DND-41 (cell line): ENCODE data around the gene TRIM3.
"Not testable (repeated sequence)": the region's sequence is repeated elsewhere in the genome, so short reads cannot be mapped to it uniquely, and the experiment has no call there.

Source experiments
- ATAC-seq: fragments of 200-7000 bp; cut with Tn5 transposase; 3 replicates; pipeline ENCODE4 v1.9.1; 2021; ENCODE audit warnings: low read depth; ENCODE audit not compliant: insufficient read depth
- DNase-seq: peaks from one replicate; pipeline ENCODE4 v3.0.0-alpha.2; 2020
- H2AFZ ChIP-seq: 2 replicates; pipeline ENCODE4 v1.6.0; 2012; ENCODE audit warnings: low read depth, low read length
- H3K27ac ChIP-seq: 2 replicates; pipeline ENCODE4 v1.5.1; 2012; ENCODE audit warnings: low read length, inconsistent platforms
- H3K27me3 ChIP-seq: fragments of 200-600 bp; sonication (generic); 2 replicates; pipeline ENCODE4 v1.6.0; 2012; ENCODE audit warnings: low read length, mild to moderate bottlenecking, inconsistent platforms; ENCODE audit not compliant: insufficient read depth, poor library complexity
- H3K36me3 ChIP-seq: 2 replicates; pipeline ENCODE4 v1.5.1; 2012; ENCODE audit warnings: low read length, inconsistent platforms; ENCODE audit not compliant: insufficient read depth
- H3K4me1 ChIP-seq: 2 replicates; pipeline ENCODE4 v1.5.1; 2012; ENCODE audit warnings: mild to moderate bottlenecking, low read length; ENCODE audit not compliant: insufficient read depth
- H3K4me2 ChIP-seq: 2 replicates; pipeline ENCODE4 v1.6.0; 2012; ENCODE audit warnings: mild to moderate bottlenecking, moderate library complexity, low read length, inconsistent platforms; ENCODE audit not compliant: insufficient read depth
- H3K4me3 ChIP-seq, 2 experiments: fragments of 200-600 bp in 1 of 2; shearing (Covaris generic) in 1 of 2; 2 replicates each; pipeline ENCODE4 v1.5.1; 2012 to 2016; ENCODE audit warnings: inconsistent platforms in 2 of 2, low read length in 2 of 2, mild to moderate bottlenecking in 2 of 2, low read depth in 1 of 2, moderate library complexity in 1 of 2
- H3K79me2 ChIP-seq: 2 replicates; pipeline ENCODE4 v1.6.0; 2012; ENCODE audit warnings: low read length, inconsistent platforms; ENCODE audit not compliant: insufficient read depth
- H3K9ac ChIP-seq: 2 replicates; pipeline ENCODE4 v1.6.0; 2012; ENCODE audit warnings: low read depth, mild to moderate bottlenecking, inconsistent platforms, low read length, moderate library complexity
- H3K9me3 ChIP-seq: 2 replicates; pipeline ENCODE4 v1.5.1; 2012; ENCODE audit warnings: low read length, moderate library complexity, mild to moderate bottlenecking, inconsistent platforms; ENCODE audit not compliant: insufficient read depth, severe bottlenecking
- H4K20me1 ChIP-seq: 2 replicates; pipeline ENCODE4 v1.6.0; 2012; ENCODE audit warnings: low read length; ENCODE audit not compliant: insufficient read depth
- EZH2 ChIP-seq: IDR thresholded peaks from 3 replicates; pipeline ENCODE4 v1.6.1; 2012; ENCODE audit warnings: borderline replicate concordance, low read depth, mild to moderate bottlenecking, moderate library complexity, low read length, inconsistent platforms; ENCODE audit not compliant: severe bottlenecking
- TF ChIP-seq, protein P1 (sequence below): IDR thresholded peaks from 2 replicates; pipeline ENCODE4 v1.5.1; 2012; ENCODE audit warnings: borderline replicate concordance, low read length, moderate library complexity, mild to moderate bottlenecking; ENCODE audit not compliant: poor library complexity, severe bottlenecking; ENCODE audit errors: extremely low read depth

Gene TRIM3

DNA sequence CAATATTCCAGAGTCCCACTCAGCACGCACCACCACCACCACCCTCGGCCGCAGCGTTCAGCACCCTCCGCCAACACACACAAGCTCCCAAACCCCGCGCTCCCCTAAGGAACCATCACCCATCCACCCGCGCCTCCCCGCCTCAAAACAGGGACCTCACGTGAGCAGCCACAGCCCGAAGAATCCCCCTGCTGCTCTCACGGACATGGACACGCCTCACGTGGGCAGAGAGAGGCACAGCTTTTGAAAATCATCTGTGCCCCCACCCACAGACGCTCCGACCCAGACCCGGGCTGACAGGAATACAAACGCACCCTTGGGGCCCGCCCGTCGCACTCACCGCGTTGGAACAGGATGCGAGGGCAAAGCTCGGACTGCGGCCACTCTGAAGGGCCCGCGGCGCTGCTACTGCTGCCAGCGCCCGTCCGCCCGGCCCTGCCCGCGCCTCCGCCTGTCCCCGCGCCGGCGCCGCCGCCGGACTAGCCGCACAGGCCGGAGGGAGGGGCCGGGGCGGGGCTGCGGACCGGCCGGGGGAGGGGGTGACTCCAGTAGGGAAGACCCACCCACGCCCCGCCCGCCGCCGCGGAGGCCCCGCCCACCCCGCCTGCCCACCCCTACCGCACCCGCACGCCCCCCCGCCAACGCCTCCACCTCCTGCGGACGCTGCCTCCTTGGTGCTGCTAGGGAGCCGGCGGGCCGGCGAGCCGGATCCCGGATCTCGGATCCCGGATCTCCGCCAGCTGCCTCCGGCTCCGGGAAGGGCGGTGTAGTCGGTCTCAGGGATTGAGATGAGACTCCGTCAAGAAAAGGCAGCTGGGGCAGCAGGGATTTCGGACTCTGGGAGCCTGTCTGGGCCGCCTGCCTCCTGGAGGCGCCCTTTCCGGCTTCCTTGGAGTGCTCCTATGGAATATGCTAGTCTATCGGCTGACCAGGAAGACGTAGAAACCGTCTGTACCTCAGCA is at the start of gene TRIM3:
Gene TRIM3, minus strand, starts transcription at position 491 of the 962 bp plus-strand sequence. CDS start 8,246 bp downstream, outside the sequence.
- H4K20me1 ChIP-seq: peaks cover 5% of the 10 kb centered on the region; the same call in 1 of the 2 replicates
- H3K9me3 ChIP-seq: no peaks in the 10 kb centered on the region
- H3K4me2 ChIP-seq: peak within 1 kb of the TSS; percentile 98
- peak within 1 kb of the TSS; percentile 62 to 92 for H3K4me3 ChIP-seq
- H2AFZ ChIP-seq: peak within 1 kb of the TSS; percentile 99
- H3K9ac ChIP-seq: peak within 1 kb of the TSS; percentile 74
- no peaks in the 10 kb centered on the region for H3K79me2 ChIP-seq
- DNase-seq: peak; percentile 78
- peaks cover 22% of the 10 kb centered on the region for H3K36me3 ChIP-seq
- H3K4me1 ChIP-seq: peaks cover 26% of the 10 kb centered on the region
- peak within 1 kb of the TSS; percentile 65 for H3K27ac ChIP-seq
- peak; percentile 73 for ATAC-seq
- TF ChIP-seq, protein P1, sequence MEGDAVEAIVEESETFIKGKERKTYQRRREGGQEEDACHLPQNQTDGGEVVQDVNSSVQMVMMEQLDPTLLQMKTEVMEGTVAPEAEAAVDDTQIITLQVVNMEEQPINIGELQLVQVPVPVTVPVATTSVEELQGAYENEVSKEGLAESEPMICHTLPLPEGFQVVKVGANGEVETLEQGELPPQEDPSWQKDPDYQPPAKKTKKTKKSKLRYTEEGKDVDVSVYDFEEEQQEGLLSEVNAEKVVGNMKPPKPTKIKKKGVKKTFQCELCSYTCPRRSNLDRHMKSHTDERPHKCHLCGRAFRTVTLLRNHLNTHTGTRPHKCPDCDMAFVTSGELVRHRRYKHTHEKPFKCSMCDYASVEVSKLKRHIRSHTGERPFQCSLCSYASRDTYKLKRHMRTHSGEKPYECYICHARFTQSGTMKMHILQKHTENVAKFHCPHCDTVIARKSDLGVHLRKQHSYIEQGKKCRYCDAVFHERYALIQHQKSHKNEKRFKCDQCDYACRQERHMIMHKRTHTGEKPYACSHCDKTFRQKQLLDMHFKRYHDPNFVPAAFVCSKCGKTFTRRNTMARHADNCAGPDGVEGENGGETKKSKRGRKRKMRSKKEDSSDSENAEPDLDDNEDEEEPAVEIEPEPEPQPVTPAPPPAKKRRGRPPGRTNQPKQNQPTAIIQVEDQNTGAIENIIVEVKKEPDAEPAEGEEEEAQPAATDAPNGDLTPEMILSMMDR: no peak
- TF ChIP-seq EZH2: no peak
- no peaks in the 10 kb centered on the region for H3K27me3 ChIP-seq

DNA sequence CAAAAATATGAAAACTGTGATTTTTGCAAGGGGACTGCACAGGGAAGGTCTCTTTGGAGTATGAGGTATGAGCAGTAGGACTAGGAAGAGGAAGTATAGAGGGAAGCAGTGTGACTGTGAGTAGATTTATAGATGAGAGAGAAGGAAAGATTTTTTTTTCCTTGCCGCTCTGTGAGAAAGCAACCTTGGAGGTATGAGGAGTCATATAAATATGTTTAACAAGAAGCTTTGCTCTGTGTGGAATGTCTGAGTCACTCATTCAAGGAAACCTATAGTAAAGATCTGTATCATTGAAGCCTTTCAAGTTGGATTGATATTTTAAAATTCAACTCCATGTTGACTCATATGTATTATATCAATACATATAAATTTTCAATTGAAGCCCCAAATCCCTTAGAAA is 49.5 kb upstream of the TRIM3 start:
- no peaks in the 10 kb centered on the region for H3K27me3 ChIP-seq
- no peaks in the 10 kb centered on the region for H3K79me2 ChIP-seq
- peaks cover 3% of the 10 kb centered on the region; the same call in 1 of the 2 replicates for H3K36me3 ChIP-seq
- H3K9me3 ChIP-seq: no peaks in the 10 kb centered on the region
- no peak overlapping the region for H2AFZ ChIP-seq
- H3K4me1 ChIP-seq: no peaks in the 10 kb centered on the region
- no peaks in the 10 kb centered on the region for H4K20me1 ChIP-seq
- no peak overlapping the region for H3K27ac ChIP-seq
- DNase-seq (no peak), ATAC-seq (no peak)
- TF ChIP-seq EZH2: no peak
- TF ChIP-seq, protein P1: no peak
- no peak overlapping the region for H3K4me3 ChIP-seq
- no peak overlapping the region for H3K4me2 ChIP-seq
- H3K9ac ChIP-seq: no peak overlapping the region

DNA sequence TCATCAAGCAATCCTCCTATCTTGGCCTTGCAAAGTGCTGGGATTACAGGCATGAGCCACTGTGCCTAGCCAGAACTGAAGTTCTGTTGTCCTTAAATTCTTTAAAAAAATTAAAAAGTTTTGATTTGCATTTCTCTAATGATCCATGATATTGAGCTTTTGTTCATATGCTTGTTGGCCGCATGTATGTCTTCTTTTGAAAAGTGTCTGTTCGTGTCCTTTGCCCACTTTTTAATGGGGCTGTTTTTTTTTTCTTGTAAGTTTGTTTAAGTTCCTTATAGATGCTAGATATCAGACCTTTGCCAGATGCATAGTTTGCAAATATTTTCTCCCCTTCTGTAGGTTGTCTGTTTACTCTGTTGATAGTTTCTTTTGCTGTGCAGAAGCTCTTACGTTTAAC is 48.2 kb upstream of the TRIM3 start:
- H3K4me3 ChIP-seq, H4K20me1 ChIP-seq: not testable (repeated sequence)

DNA sequence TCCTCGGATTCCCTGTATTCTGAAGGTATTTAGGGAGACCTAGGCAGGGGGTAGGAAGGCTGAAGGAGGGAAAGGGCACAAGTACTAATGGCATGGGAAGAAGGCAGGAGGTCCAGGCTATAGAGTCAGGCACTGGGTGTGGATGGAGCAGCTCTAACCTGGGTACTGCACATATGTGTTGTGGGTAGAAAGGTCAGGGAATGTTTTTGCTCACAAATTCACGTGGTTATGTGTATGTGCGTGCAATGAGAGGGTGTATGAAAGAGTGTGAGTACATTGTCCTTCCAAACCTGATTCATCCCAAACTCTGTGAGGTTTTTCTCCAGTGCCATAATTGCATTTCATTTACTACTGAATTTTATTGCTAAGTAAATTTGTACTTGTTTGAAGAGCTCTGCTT is 46.5 kb upstream of the TRIM3 start:
- Histone ChIP-seq H3K9ac (no peak overlapping the region), H3K27me3 (no peaks in the 10 kb centered on the region), H4K20me1 (no peaks in the 10 kb centered on the region), H3K4me1 (no peaks in the 10 kb centered on the region), H3K36me3 (peaks cover 3% of the 10 kb centered on the region; the same call in 1 of the 2 replicates), H2AFZ (no peak overlapping the region), H3K79me2 (no peaks in the 10 kb centered on the region), H3K27ac (no peak overlapping the region), H3K9me3 (no peaks in the 10 kb centered on the region), H3K4me2 (no peak overlapping the region), H3K4me3 (no peak overlapping the region)
- TF ChIP-seq EZH2: no peak
- TF ChIP-seq, protein P1: no peak
- no peak for DNase-seq
- no peak for ATAC-seq

More for the DNA sequence above, 48.2 kb upstream of the TRIM3 start:
- not testable (repeated sequence) for H2AFZ ChIP-seq, H3K9me3 ChIP-seq, H3K4me2 ChIP-seq, H3K36me3 ChIP-seq, H3K27ac ChIP-seq, H3K27me3 ChIP-seq, DNase-seq, H3K9ac ChIP-seq, H3K4me1 ChIP-seq, ATAC-seq, H3K79me2 ChIP-seq
